Measurements from ENCODE around the gene DAGLA. TPM values are rescaled to one million over a fixed set of nuclear protein-coding genes. Genes with fewer than 3 reads are reported as not detected.

DAGLA gene
- total and polyA plus RNA-seq, 2 experiments from 2014 or later: 7.4 to 8.9 TPM

DNA sequence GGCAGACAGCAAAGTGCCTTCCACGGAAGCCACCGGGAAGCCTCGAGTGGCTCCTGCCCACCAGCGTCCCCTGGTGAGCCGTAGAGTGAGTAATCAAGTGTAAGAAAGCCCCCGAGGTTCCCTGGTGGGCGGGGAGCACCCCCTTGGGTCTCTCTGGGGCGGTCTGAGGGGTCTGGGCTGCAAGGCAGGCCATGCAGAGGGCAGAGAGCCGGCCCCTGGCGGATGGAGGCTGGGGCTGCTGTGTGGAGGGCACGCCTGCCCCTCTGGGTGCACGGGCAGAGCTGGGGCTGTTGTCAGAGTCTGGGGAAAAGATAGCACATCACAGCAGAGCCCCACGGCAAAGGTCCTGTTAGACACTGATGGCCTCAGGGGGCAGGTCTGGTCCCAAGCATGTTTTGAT is 46.6 kb downstream of the DAGLA start:
- Histone ChIP-seq H3K27ac (no peak overlapping the region), H3K79me2 (no peaks in the 10 kb centered on the region), H3K4me1 (ENCODE audit: insufficient read depth) (no peaks in the 10 kb centered on the region), H3K9me3 (ENCODE audit: low read depth) (no peaks in the 10 kb centered on the region), H3K27me3 (no peaks in the 10 kb centered on the region), H3K9me2 (replicated peaks; ENCODE audit: insufficient read depth) (no peaks in the 10 kb centered on the region), H3K4me3 (no peak overlapping the region), H3K36me3 (replicated peaks; ENCODE audit: insufficient read depth, low read depth) (no peaks in the 10 kb centered on the region), H3K4me2 (no peak overlapping the region), H2AFZ (no peak overlapping the region), H4K20me1 (ENCODE audit: insufficient read depth, poor library complexity, severe bottlenecking) (no peaks in the 10 kb centered on the region)
- TF ChIP-seq EZH2phosphoT487 (IDR thresholded peaks at IDR 0.05; ENCODE audit: low read depth, severe bottlenecking, unreplicated experiment) (no peak), EZH2 (IDR thresholded peaks at IDR 0.05; ENCODE audit: borderline replicate concordance) (no peak)
- TF ChIP-seq, protein P1, sequence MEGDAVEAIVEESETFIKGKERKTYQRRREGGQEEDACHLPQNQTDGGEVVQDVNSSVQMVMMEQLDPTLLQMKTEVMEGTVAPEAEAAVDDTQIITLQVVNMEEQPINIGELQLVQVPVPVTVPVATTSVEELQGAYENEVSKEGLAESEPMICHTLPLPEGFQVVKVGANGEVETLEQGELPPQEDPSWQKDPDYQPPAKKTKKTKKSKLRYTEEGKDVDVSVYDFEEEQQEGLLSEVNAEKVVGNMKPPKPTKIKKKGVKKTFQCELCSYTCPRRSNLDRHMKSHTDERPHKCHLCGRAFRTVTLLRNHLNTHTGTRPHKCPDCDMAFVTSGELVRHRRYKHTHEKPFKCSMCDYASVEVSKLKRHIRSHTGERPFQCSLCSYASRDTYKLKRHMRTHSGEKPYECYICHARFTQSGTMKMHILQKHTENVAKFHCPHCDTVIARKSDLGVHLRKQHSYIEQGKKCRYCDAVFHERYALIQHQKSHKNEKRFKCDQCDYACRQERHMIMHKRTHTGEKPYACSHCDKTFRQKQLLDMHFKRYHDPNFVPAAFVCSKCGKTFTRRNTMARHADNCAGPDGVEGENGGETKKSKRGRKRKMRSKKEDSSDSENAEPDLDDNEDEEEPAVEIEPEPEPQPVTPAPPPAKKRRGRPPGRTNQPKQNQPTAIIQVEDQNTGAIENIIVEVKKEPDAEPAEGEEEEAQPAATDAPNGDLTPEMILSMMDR (IDR thresholded peaks at IDR 0.05; ENCODE audit: poor library complexity): no peak
- no peak for DNase-seq (ENCODE audit: low spot score)
- 91% methylated on average over 13 of the region's 13 CpGs for WGBS (ENCODE audit: low lambda C conversion rate, missing lambda C conversion rate)

DNA sequence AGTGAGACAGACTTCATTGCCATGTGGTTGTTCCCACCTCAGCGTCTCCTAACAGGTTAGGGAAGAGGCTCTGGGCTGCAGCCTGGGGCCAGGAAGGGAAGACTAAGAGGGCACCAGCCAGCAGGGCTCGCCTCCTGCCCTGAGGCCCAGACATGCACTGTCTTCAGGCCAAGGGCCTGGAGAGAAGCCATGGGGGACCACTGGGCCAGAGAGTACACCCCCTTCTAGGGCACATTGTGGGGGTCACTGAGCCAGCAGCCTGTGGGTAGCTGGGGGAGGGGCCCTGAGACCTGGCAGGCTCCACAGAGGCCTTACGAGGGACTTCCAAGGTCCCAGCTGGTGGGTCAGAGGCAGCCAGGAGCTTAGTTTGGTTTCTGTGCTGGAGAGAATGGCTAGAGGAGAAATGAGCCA is 47.2 kb downstream of the DAGLA start:
- Histone ChIP-seq H3K4me2 (no peak overlapping the region), H3K36me3 (replicated peaks; ENCODE audit: insufficient read depth, low read depth) (no peaks in the 10 kb centered on the region), H3K79me2 (no peaks in the 10 kb centered on the region), H2AFZ (no peak overlapping the region), H3K4me3 (no peak overlapping the region), H3K27ac (no peak overlapping the region), H3K9me2 (replicated peaks; ENCODE audit: insufficient read depth) (no peaks in the 10 kb centered on the region), H4K20me1 (ENCODE audit: insufficient read depth, poor library complexity, severe bottlenecking) (no peaks in the 10 kb centered on the region), H3K27me3 (no peaks in the 10 kb centered on the region), H3K4me1 (ENCODE audit: insufficient read depth) (no peaks in the 10 kb centered on the region), H3K9me3 (ENCODE audit: low read depth) (no peaks in the 10 kb centered on the region)
- WGBS (ENCODE audit: low lambda C conversion rate, missing lambda C conversion rate): 95% methylated on average over 3 of the region's 3 CpGs
- DNase-seq (ENCODE audit: low spot score): no peak
- TF ChIP-seq, protein P1 (IDR thresholded peaks at IDR 0.05; ENCODE audit: poor library complexity): no peak
- TF ChIP-seq EZH2 (IDR thresholded peaks at IDR 0.05; ENCODE audit: borderline replicate concordance) (no peak), EZH2phosphoT487 (IDR thresholded peaks at IDR 0.05; ENCODE audit: low read depth, severe bottlenecking, unreplicated experiment) (no peak)

DNA sequence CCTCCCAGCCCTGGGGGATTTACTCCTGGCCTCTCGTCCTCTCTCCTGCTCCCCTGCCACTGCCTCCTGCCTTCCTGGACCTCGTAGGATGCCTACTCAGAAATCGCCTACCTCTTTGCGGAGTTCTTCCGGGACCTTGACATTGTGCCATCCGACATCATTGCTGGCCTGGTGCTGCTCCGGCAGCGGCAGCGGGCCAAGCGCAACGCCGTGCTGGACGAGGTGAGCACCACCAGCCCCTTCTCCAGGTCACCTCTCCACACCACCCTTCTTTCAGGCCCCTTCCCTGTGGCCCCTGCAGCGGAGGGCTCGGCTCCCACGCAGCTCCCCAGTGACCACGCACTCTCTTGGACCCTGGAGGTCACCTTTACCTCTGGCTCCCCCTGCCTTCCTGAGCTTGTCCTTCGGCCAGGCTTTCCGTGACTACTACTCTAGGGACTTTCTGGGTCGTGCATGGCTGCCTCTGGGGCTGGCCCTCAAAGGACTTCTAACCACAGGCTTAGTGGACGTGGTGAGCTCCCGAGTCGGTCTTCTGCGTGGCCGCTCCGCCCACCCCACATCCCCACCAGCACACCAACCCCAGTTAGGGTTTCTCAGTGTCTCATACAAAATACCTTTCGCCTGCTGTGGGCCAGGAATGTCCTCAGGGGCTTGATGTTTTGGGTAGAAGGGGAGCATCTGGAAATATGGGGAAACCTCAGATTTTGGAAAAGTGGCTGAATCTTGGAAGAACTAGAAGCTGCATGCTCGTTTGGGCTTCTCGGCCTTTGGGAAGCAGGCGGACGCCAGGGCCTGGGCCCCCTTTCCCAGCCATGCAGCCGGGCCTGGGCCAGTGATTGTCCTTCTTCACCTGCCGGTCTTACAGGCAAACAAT is 48.1 kb downstream of the DAGLA start:
- Histone ChIP-seq H3K9me2 (replicated peaks; ENCODE audit: insufficient read depth) (no peaks in the 10 kb centered on the region), H3K4me2 (no peak overlapping the region), H3K27ac (no peak overlapping the region), H4K20me1 (ENCODE audit: insufficient read depth, poor library complexity, severe bottlenecking) (no peaks in the 10 kb centered on the region), H2AFZ (no peak overlapping the region), H3K79me2 (no peaks in the 10 kb centered on the region), H3K36me3 (replicated peaks; ENCODE audit: insufficient read depth, low read depth) (no peaks in the 10 kb centered on the region), H3K4me3 (no peak overlapping the region), H3K27me3 (no peaks in the 10 kb centered on the region), H3K4me1 (ENCODE audit: insufficient read depth) (no peaks in the 10 kb centered on the region), H3K9me3 (ENCODE audit: low read depth) (no peaks in the 10 kb centered on the region)
- TF ChIP-seq, protein P1 (IDR thresholded peaks at IDR 0.05; ENCODE audit: poor library complexity): no peak
- TF ChIP-seq EZH2 (IDR thresholded peaks at IDR 0.05; ENCODE audit: borderline replicate concordance) (no peak), EZH2phosphoT487 (IDR thresholded peaks at IDR 0.05; ENCODE audit: low read depth, severe bottlenecking, unreplicated experiment) (no peak)
- 93% methylated on average over 19 of the region's 33 CpGs for WGBS (ENCODE audit: low lambda C conversion rate, missing lambda C conversion rate)
- DNase-seq (ENCODE audit: low spot score): no peak

Measured in hepatocyte (in vitro differentiated cells).